Mesendoderm (in vitro differentiated cells): ENCODE measurements around the gene OGFR.

ENCODE experiments used
- DNase-seq: peaks from one replicate; pipeline ENCODE4 v3.0.0; 2013
- H2AK5ac ChIP-seq: 2 replicates; pipeline ENCODE4 v1.6.1; 2013; ENCODE audit warnings: low read length, inconsistent platforms
- H2BK120ac ChIP-seq: 2 replicates; pipeline ENCODE4 v1.6.1; 2013; ENCODE audit warnings: low read depth, mild to moderate bottlenecking, low read length, moderate library complexity, mixed read lengths
- H2BK15ac ChIP-seq: replicated peaks from 2 replicates; pipeline ENCODE4 v1.6.1; 2013; ENCODE audit warnings: low read depth, mild to moderate bottlenecking, moderate library complexity
- H2BK5ac ChIP-seq: 2 replicates; pipeline ENCODE4 v1.6.1; 2013; ENCODE audit warnings: low read length, inconsistent platforms
- H3K18ac ChIP-seq: 2 replicates; pipeline ENCODE4 v1.6.1; 2013; ENCODE audit warnings: mild to moderate bottlenecking, low read length, mixed read lengths
- H3K23ac ChIP-seq: one replicate; pipeline ENCODE4 v1.6.1; 2013; ENCODE audit warnings: low read length
- H3K27ac ChIP-seq: 2 replicates; pipeline ENCODE4 v1.5.1; 2013; ENCODE audit warnings: low read depth, mild to moderate bottlenecking, inconsistent platforms, low read length, moderate library complexity
- H3K27me3 ChIP-seq: 2 replicates; pipeline ENCODE4 v1.6.1; 2013; ENCODE audit warnings: low read length, control low read depth, mild to moderate bottlenecking, inconsistent platforms; ENCODE audit not compliant: insufficient read depth, poor library complexity
- H3K36me3 ChIP-seq: 2 replicates; pipeline ENCODE4 v1.6.1; 2013; ENCODE audit warnings: low read length, inconsistent platforms; ENCODE audit not compliant: control insufficient read depth, insufficient read depth
- H3K4ac ChIP-seq: one replicate; pipeline ENCODE4 v1.6.1; 2013; ENCODE audit warnings: low read depth, mild to moderate bottlenecking, low read length, moderate library complexity
- H3K4me1 ChIP-seq: 2 replicates; pipeline ENCODE4 v1.6.1; 2013; ENCODE audit warnings: low read depth, low read length, inconsistent platforms; ENCODE audit not compliant: control insufficient read depth
- H3K4me2 ChIP-seq: 2 replicates; pipeline ENCODE4 v1.6.1; 2013; ENCODE audit warnings: low read length
- H3K4me3 ChIP-seq: 2 replicates; pipeline ENCODE4 v1.5.1; 2013; ENCODE audit warnings: mild to moderate bottlenecking, low read length
- H3K56ac ChIP-seq: one replicate; pipeline ENCODE4 v1.6.1; 2013; ENCODE audit warnings: low read length
- H3K79me1 ChIP-seq: 2 replicates; pipeline ENCODE4 v1.6.1; 2013; ENCODE audit warnings: low read length, inconsistent platforms
- H3K79me2 ChIP-seq: 2 replicates; pipeline ENCODE4 v1.6.1; 2013; ENCODE audit warnings: mild to moderate bottlenecking, low read length; ENCODE audit not compliant: control insufficient read depth, insufficient read depth
- H3K9ac ChIP-seq: 2 replicates; pipeline ENCODE4 v1.6.1; 2013; ENCODE audit warnings: low read length, inconsistent platforms
- H4K5ac ChIP-seq: one replicate; pipeline ENCODE4 v1.6.1; 2013; ENCODE audit warnings: low read length
- H4K8ac ChIP-seq: one replicate; pipeline ENCODE4 v1.6.1; 2013; ENCODE audit warnings: low read depth, mild to moderate bottlenecking, control low read depth, low read length, moderate library complexity
- WGBS: extraction: QIAGEN DNeasy Blood & Tissue Kit; methylation state at CpG from one replicate; pipeline ENCODE4 v1.1.7; 2013; ENCODE audit warnings: low lambda C conversion rate, missing lambda C conversion rate; ENCODE audit not compliant: insufficient coverage; ENCODE audit errors: extremely low coverage; 5-methylcytosine and 5-hydroxymethylcytosine counted together

OGFR gene

GRCh38 chr20:62760471-62760855, 44.2 kb upstream of the OGFR start:
- Histone ChIP-seq H3K27ac (no peak overlapping the region), H2BK5ac (no peak overlapping the region), H3K4me3 (no peak overlapping the region), H3K79me1 (no peaks in the 10 kb centered on the region), H3K18ac (no peak overlapping the region), H3K79me2 (no peaks in the 10 kb centered on the region), H3K4me1 (no peaks in the 10 kb centered on the region), H2AK5ac (no peak overlapping the region), H3K27me3 (no peaks in the 10 kb centered on the region), H3K4me2 (no peak overlapping the region), H2BK15ac (no peak overlapping the region), H4K8ac (no peak overlapping the region), H3K56ac (no peak overlapping the region), H4K5ac (no peak overlapping the region), H3K23ac (no peak overlapping the region), H2BK120ac (no peak overlapping the region), H3K4ac (no peak overlapping the region), H3K36me3 (no peaks in the 10 kb centered on the region), H3K9ac (no peak overlapping the region)
- no peak for DNase-seq
- no CpG with 5 or more reads among the region's 11 CpGs for WGBS

- H3K79me1 ChIP-seq = no peaks in the 10 kb centered on the region
- no peak overlapping the region for H3K27ac ChIP-seq
- no peak overlapping the region for H3K9ac ChIP-seq
- no peak overlapping the region for H3K4me3 ChIP-seq
- no peak overlapping the region for H3K23ac ChIP-seq
- no peak overlapping the region for H3K18ac ChIP-seq
- H4K5ac ChIP-seq = no peak overlapping the region
- H2BK5ac ChIP-seq = no peak overlapping the region
- H3K79me2 ChIP-seq = no peaks in the 10 kb centered on the region
- no peak overlapping the region for H2AK5ac ChIP-seq
- no peaks in the 10 kb centered on the region for H3K4me1 ChIP-seq
- H3K36me3 ChIP-seq = no peaks in the 10 kb centered on the region
- H4K8ac ChIP-seq = no peak overlapping the region
- H3K4ac ChIP-seq = no peak overlapping the region
- no CpG with 5 or more reads among the region's 26 CpGs for WGBS
- H3K27me3 ChIP-seq = no peaks in the 10 kb centered on the region
- H2BK120ac ChIP-seq = no peak overlapping the region
- DNase-seq = no peak
- H3K4me2 ChIP-seq = no peak overlapping the region
- H3K56ac ChIP-seq = no peak overlapping the region
- H2BK15ac ChIP-seq = no peak overlapping the region
Observed at GRCh38 chr20:62760856-62761758, 43.5 kb upstream of the OGFR start.

- Histone ChIP-seq H3K79me1 (no peaks in the 10 kb centered on the region), H2BK120ac (no peak overlapping the region)
Observed at GRCh38 chr20:62761759-62762131, 42.9 kb upstream of the OGFR start.

GRCh38 chr20:62762376-62762775, 42.3 kb upstream of the OGFR start:
- no peak overlapping the region for H3K4me3 ChIP-seq
- no peak overlapping the region for H3K18ac ChIP-seq
- H4K8ac ChIP-seq = no peak overlapping the region
- no peaks in the 10 kb centered on the region for H3K36me3 ChIP-seq
- no peak overlapping the region for H2AK5ac ChIP-seq
- no peak for DNase-seq
- no peak overlapping the region for H2BK5ac ChIP-seq
- no peaks in the 10 kb centered on the region for H3K79me1 ChIP-seq
- no peak overlapping the region for H3K23ac ChIP-seq
- no peaks in the 10 kb centered on the region for H3K79me2 ChIP-seq
- H3K9ac ChIP-seq = no peak overlapping the region
- no peaks in the 10 kb centered on the region for H3K27me3 ChIP-seq
- H3K4me1 ChIP-seq = no peaks in the 10 kb centered on the region
- WGBS = no CpG with 5 or more reads among the region's 22 CpGs
- H3K4ac ChIP-seq = no peak overlapping the region
- H2BK15ac ChIP-seq = no peak overlapping the region
- no peak overlapping the region for H4K5ac ChIP-seq
- no peak overlapping the region for H3K56ac ChIP-seq
- no peak overlapping the region for H3K4me2 ChIP-seq
- no peak overlapping the region for H3K27ac ChIP-seq
- no peak overlapping the region for H2BK120ac ChIP-seq

More at GRCh38 chr20:62761759-62762131, 42.9 kb upstream of the OGFR start:
- H4K5ac ChIP-seq = no peak overlapping the region
- WGBS = no CpG with 5 or more reads among the region's 6 CpGs
- no peak for DNase-seq
- H3K56ac ChIP-seq = no peak overlapping the region
- no peak overlapping the region for H2BK5ac ChIP-seq
- no peak overlapping the region for H2AK5ac ChIP-seq
- no peaks in the 10 kb centered on the region for H3K36me3 ChIP-seq
- no peaks in the 10 kb centered on the region for H3K4me1 ChIP-seq
- no peak overlapping the region for H3K9ac ChIP-seq
- H4K8ac ChIP-seq = no peak overlapping the region
- H3K4me2 ChIP-seq = no peak overlapping the region
- no peak overlapping the region for H3K4me3 ChIP-seq
- no peak overlapping the region for H3K18ac ChIP-seq
- H2BK15ac ChIP-seq = no peak overlapping the region
- no peaks in the 10 kb centered on the region for H3K27me3 ChIP-seq
- H3K4ac ChIP-seq = no peak overlapping the region
- H3K27ac ChIP-seq = no peak overlapping the region
- no peak overlapping the region for H3K23ac ChIP-seq
- H3K79me2 ChIP-seq = no peaks in the 10 kb centered on the region

GRCh38 chr20:62762801-62763368, 41.8 kb upstream of the OGFR start:
- H3K9ac ChIP-seq = no peak overlapping the region
- no peak overlapping the region for H2BK120ac ChIP-seq
- H3K18ac ChIP-seq = no peak overlapping the region
- no peaks in the 10 kb centered on the region for H3K79me2 ChIP-seq
- H3K27ac ChIP-seq = no peak overlapping the region
- no peaks in the 10 kb centered on the region for H3K36me3 ChIP-seq
- H3K79me1 ChIP-seq = no peaks in the 10 kb centered on the region
- no peak overlapping the region for H3K56ac ChIP-seq
- H4K5ac ChIP-seq = no peak overlapping the region
- no peak for DNase-seq
- H2BK15ac ChIP-seq = no peak overlapping the region
- no peaks in the 10 kb centered on the region for H3K27me3 ChIP-seq
- H3K4me3 ChIP-seq = no peak overlapping the region
- H2BK5ac ChIP-seq = no peak overlapping the region
- no peak overlapping the region for H3K4me2 ChIP-seq
- H3K23ac ChIP-seq = no peak overlapping the region
- H3K4me1 ChIP-seq = no peaks in the 10 kb centered on the region
- H3K4ac ChIP-seq = no peak overlapping the region
- WGBS = no CpG with 5 or more reads among the region's 16 CpGs
- H2AK5ac ChIP-seq = no peak overlapping the region
- no peak overlapping the region for H4K8ac ChIP-seq
